Measurements from ENCODE around the gene FLT1.

The FLT1 gene

DNA sequence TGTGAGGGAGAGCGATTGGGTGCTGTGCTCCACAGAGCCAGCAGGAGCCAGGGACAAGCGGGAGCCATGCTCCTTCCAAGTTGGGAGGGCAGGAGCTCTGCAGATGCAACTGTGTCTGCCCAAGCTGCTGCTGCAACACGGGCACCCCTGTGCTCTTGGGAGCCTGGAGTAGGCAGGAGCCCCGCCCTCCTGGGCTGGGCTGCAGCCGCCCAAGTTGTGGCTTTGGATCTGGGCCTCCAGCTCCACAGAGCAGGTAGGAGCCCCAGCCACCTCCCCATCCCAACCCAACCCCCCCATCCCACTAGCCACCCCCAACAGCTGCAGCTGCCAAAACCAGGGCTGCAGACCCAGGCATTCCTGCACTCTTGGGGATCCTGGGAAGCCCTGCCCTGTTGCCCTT lies 39.9 kb upstream of the FLT1 start:
- no peak for DNase-seq
- no peaks in the 10 kb centered on the region for H3K36me3 ChIP-seq (ENCODE audit: insufficient read depth, low read length)
- no peak overlapping the region for H3K4me2 ChIP-seq (ENCODE audit: insufficient read depth, low read length)

GRCh38 chr13:28534210-28534609 lies 39.3 kb upstream of the FLT1 start:
- DNase-seq: no peak
- H4K20me1 ChIP-seq (ENCODE audit: insufficient read depth, low read length): no peaks in the 10 kb centered on the region
- H3K4me3 ChIP-seq (ENCODE audit: low read depth in 1 of 2, low read length in 2 of 2): no peak overlapping the region
- no peaks in the 10 kb centered on the region for H3K4me1 ChIP-seq (ENCODE audit: insufficient read depth, low read length)
- H3K27me3 ChIP-seq (ENCODE audit: insufficient read depth, low read length, poor library complexity): no peaks in the 10 kb centered on the region
- H3K9me3 ChIP-seq (ENCODE audit: insufficient read depth, low read length, severe bottlenecking): peaks cover 8% of the 10 kb centered on the region
- no peaks in the 10 kb centered on the region for H3K36me3 ChIP-seq (ENCODE audit: insufficient read depth, low read length)
- H3K4me2 ChIP-seq (ENCODE audit: insufficient read depth, low read length): no peak overlapping the region
- TF ChIP-seq, protein P1, sequence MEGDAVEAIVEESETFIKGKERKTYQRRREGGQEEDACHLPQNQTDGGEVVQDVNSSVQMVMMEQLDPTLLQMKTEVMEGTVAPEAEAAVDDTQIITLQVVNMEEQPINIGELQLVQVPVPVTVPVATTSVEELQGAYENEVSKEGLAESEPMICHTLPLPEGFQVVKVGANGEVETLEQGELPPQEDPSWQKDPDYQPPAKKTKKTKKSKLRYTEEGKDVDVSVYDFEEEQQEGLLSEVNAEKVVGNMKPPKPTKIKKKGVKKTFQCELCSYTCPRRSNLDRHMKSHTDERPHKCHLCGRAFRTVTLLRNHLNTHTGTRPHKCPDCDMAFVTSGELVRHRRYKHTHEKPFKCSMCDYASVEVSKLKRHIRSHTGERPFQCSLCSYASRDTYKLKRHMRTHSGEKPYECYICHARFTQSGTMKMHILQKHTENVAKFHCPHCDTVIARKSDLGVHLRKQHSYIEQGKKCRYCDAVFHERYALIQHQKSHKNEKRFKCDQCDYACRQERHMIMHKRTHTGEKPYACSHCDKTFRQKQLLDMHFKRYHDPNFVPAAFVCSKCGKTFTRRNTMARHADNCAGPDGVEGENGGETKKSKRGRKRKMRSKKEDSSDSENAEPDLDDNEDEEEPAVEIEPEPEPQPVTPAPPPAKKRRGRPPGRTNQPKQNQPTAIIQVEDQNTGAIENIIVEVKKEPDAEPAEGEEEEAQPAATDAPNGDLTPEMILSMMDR (IDR thresholded peaks at IDR 0.05; ENCODE audit: borderline replicate concordance, extremely low read depth, low read length, poor library complexity, severe bottlenecking): no peak
- no peak for TF ChIP-seq EZH2 (IDR thresholded peaks at IDR 0.05; ENCODE audit: borderline replicate concordance, low read depth, low read length, severe bottlenecking)
- no peaks in the 10 kb centered on the region for H3K79me2 ChIP-seq (ENCODE audit: insufficient read depth, low read length)
- ATAC-seq (ENCODE audit: insufficient read depth, low read depth): no peak
- no peak overlapping the region for H3K27ac ChIP-seq (ENCODE audit: low read length)
- no peak overlapping the region for H2AFZ ChIP-seq (ENCODE audit: low read depth, low read length)
- H3K9ac ChIP-seq (ENCODE audit: low read depth, low read length): no peak overlapping the region

More for the DNA sequence above, 39.9 kb upstream of the FLT1 start:
- H3K9ac ChIP-seq (ENCODE audit: low read depth, low read length): no peak overlapping the region
- H3K79me2 ChIP-seq (ENCODE audit: insufficient read depth, low read length): no peaks in the 10 kb centered on the region
- ATAC-seq (ENCODE audit: insufficient read depth, low read depth): no peak
- H2AFZ ChIP-seq (ENCODE audit: low read depth, low read length): no peak overlapping the region
- no peaks in the 10 kb centered on the region for H3K27me3 ChIP-seq (ENCODE audit: insufficient read depth, low read length, poor library complexity)
- H3K4me1 ChIP-seq (ENCODE audit: insufficient read depth, low read length): no peaks in the 10 kb centered on the region
- no peaks in the 10 kb centered on the region for H4K20me1 ChIP-seq (ENCODE audit: insufficient read depth, low read length)
- peaks cover 8% of the 10 kb centered on the region for H3K9me3 ChIP-seq (ENCODE audit: insufficient read depth, low read length, severe bottlenecking)
- H3K27ac ChIP-seq (ENCODE audit: low read length): no peak overlapping the region
- H3K4me3 ChIP-seq (ENCODE audit: low read depth in 1 of 2, low read length in 2 of 2): no peak overlapping the region
- TF ChIP-seq, protein P1 (IDR thresholded peaks at IDR 0.05; ENCODE audit: borderline replicate concordance, extremely low read depth, low read length, poor library complexity, severe bottlenecking): no peak
- TF ChIP-seq EZH2 (IDR thresholded peaks at IDR 0.05; ENCODE audit: borderline replicate concordance, low read depth, low read length, severe bottlenecking): no peak

GRCh38 chr13:28533441-28534166 lies 38.7 kb upstream of the FLT1 start:
- H3K4me2 ChIP-seq (ENCODE audit: insufficient read depth, low read length): no peak overlapping the region
- H3K79me2 ChIP-seq (ENCODE audit: insufficient read depth, low read length): no peaks in the 10 kb centered on the region
- DNase-seq (no peak), ATAC-seq (ENCODE audit: insufficient read depth, low read depth) (no peak)
- no peaks in the 10 kb centered on the region for H3K4me1 ChIP-seq (ENCODE audit: insufficient read depth, low read length)
- H4K20me1 ChIP-seq (ENCODE audit: insufficient read depth, low read length): no peaks in the 10 kb centered on the region
- H3K27me3 ChIP-seq (ENCODE audit: insufficient read depth, low read length, poor library complexity): no peaks in the 10 kb centered on the region
- H2AFZ ChIP-seq (ENCODE audit: low read depth, low read length): no peak overlapping the region
- H3K27ac ChIP-seq (ENCODE audit: low read length): no peak overlapping the region
- TF ChIP-seq EZH2 (IDR thresholded peaks at IDR 0.05; ENCODE audit: borderline replicate concordance, low read depth, low read length, severe bottlenecking): no peak
- TF ChIP-seq, protein P1 (IDR thresholded peaks at IDR 0.05; ENCODE audit: borderline replicate concordance, extremely low read depth, low read length, poor library complexity, severe bottlenecking): no peak
- H3K9me3 ChIP-seq (ENCODE audit: insufficient read depth, low read length, severe bottlenecking): peaks cover 8% of the 10 kb centered on the region
- no peaks in the 10 kb centered on the region for H3K36me3 ChIP-seq (ENCODE audit: insufficient read depth, low read length)
- no peak overlapping the region for H3K9ac ChIP-seq (ENCODE audit: low read depth, low read length)
- no peak overlapping the region for H3K4me3 ChIP-seq (ENCODE audit: low read depth in 1 of 2, low read length in 2 of 2)

All from DND-41 (cell line).